HT-29 (cell line): ENCODE results near the gene NUMA1. TPM values are rescaled to one million over a fixed set of nuclear protein-coding genes. Genes with fewer than 3 reads are reported as not detected.
A peak's percentile ranks its signal among the peaks of the same experiment; 100 is the strongest.

Experiments
- DNase-seq: peaks from one replicate; pipeline ENCODE4 v3.0.0-alpha.2; 2015; ENCODE audit warnings: low spot score
- total RNA-seq: library from RNA; depleted of rRNA; stranded (reverse); fragments of >200 nt; shearing (Covaris generic); gene quantifications from 2 replicates; pipeline ENCODE4 v1.2.3, GENCODE V29; 2014

NUMA1 gene
- total RNA-seq, 1 experiment from 2014 or later = 241 TPM

- DNase-seq = no peak
Observed at GRCh38 chr11:72102162-72102561, 21.8 kb upstream of the NUMA1 start.

GRCh38 chr11:72100462-72100861 lies 20.1 kb upstream of the NUMA1 start:
- DNase-seq = no peak

GRCh38 chr11:72100009-72100408 lies 19.7 kb upstream of the NUMA1 start:
- DNase-seq = no peak

GRCh38 chr11:72098741-72099140 lies 18.4 kb upstream of the NUMA1 start:
- DNase-seq = no peak

GRCh38 chr11:72091292-72091691 lies 10.9 kb upstream of the NUMA1 start:
- peak; percentile 82 for DNase-seq

- no peak for DNase-seq
Observed at GRCh38 chr11:72088076-72088808, 7.9 kb upstream of the NUMA1 start.

GRCh38 chr11:72085621-72086351 lies 5.4 kb upstream of the NUMA1 start:
- DNase-seq = no peak

- DNase-seq = no peak
Observed at GRCh38 chr11:72084965-72085364, 4.6 kb upstream of the NUMA1 start.

GRCh38 chr11:72084076-72084475 lies 3.7 kb upstream of the NUMA1 start:
- DNase-seq = no peak

GRCh38 chr11:72083414-72083813 lies 3.1 kb upstream of the NUMA1 start:
- DNase-seq = no peak

GRCh38 chr11:72081821-72082453 lies 1.6 kb upstream of the NUMA1 start:
- no peak for DNase-seq

GRCh38 chr11:72081184-72081644 lies 872 bp upstream of the NUMA1 start:
- DNase-seq = no peak

- DNase-seq = peak; percentile 62
Observed at GRCh38 chr11:72079819-72080325, 470 bp downstream of the NUMA1 start.

GRCh38 chr11:72078477-72078876 lies 1.9 kb downstream of the NUMA1 start:
- DNase-seq = peak; percentile 15

- DNase-seq = no peak
Observed at GRCh38 chr11:72075756-72076155, 4.6 kb downstream of the NUMA1 start.

GRCh38 chr11:72075109-72075508 lies 5.2 kb downstream of the NUMA1 start:
- DNase-seq = peak; percentile 24

- peak; percentile 69 for DNase-seq
Observed at GRCh38 chr11:72072348-72072747, 8.0 kb downstream of the NUMA1 start.

GRCh38 chr11:72070491-72070890 lies 9.9 kb downstream of the NUMA1 start:
- no peak for DNase-seq

- DNase-seq = peak; percentile 68
Observed at GRCh38 chr11:72069787-72070251, 10.5 kb downstream of the NUMA1 start.

- no peak for DNase-seq
Observed at GRCh38 chr11:72069200-72069599, 11.1 kb downstream of the NUMA1 start.

- no peak for DNase-seq
Observed at GRCh38 chr11:72067676-72068075, 12.7 kb downstream of the NUMA1 start.

GRCh38 chr11:72067266-72067665 lies 13.1 kb downstream of the NUMA1 start:
- DNase-seq = no peak
